HEK293 (cell line): Measurements from ENCODE around the gene ZMPSTE24.

Experiments used
- GLI2 ChIP-seq: fragments of 450-650 bp; formaldehyde crosslinking; IDR thresholded peaks from 2 replicates; pipeline ENCODE4; 2017; ENCODE audit warnings: missing biosample characterization, missing genetic modification characterization, low read depth, borderline replicate concordance
- MEIS1 ChIP-seq: sonication (generic); formaldehyde crosslinking; IDR thresholded peaks from 2 replicates; pipeline ENCODE4 v1.8.1; 2022; ENCODE audit warnings: missing genetic modification reagents, mild to moderate bottlenecking, borderline replicate concordance
- PBX3 ChIP-seq: sonication (generic); formaldehyde crosslinking; IDR thresholded peaks from 2 replicates; pipeline ENCODE4 v1.8.1; 2022; ENCODE audit warnings: mild to moderate bottlenecking, moderate library complexity, missing genetic modification reagents
- TCF7L2 ChIP-seq: IDR thresholded peaks from 2 replicates; pipeline ENCODE4 v1.6.1; 2011; ENCODE audit warnings: low read depth, mild to moderate bottlenecking, inconsistent platforms, low read length, moderate library complexity, borderline replicate concordance
- YY1 ChIP-seq: fragments of 450-650 bp; formaldehyde crosslinking; IDR thresholded peaks from 2 replicates; pipeline ENCODE4 v1.5.1; 2018; ENCODE audit warnings: missing biosample characterization, missing genetic modification characterization
- ZBTB20 ChIP-seq: fragments of 450-650 bp; formaldehyde crosslinking; IDR thresholded peaks from 2 replicates; pipeline ENCODE4 v1.5.1; 2016; ENCODE audit warnings: missing biosample characterization, missing genetic modification characterization
- ZBTB21 ChIP-seq: fragments of 450-650 bp; formaldehyde crosslinking; IDR thresholded peaks from 2 replicates; pipeline ENCODE4 v1.5.1; 2017; ENCODE audit warnings: missing biosample characterization, missing genetic modification characterization
- ZBTB6 ChIP-seq: fragments of 450-650 bp; formaldehyde crosslinking; IDR thresholded peaks from 2 replicates; pipeline ENCODE4 v1.5.1; 2017; ENCODE audit warnings: missing biosample characterization, missing genetic modification characterization
- ZBTB8A ChIP-seq: fragments of 450-650 bp; formaldehyde crosslinking; IDR thresholded peaks from 2 replicates; pipeline ENCODE4 v1.5.1; 2016; ENCODE audit warnings: missing biosample characterization, missing genetic modification characterization
- ZNF112 ChIP-seq: fragments of 450-650 bp; formaldehyde crosslinking; IDR thresholded peaks from 2 replicates; pipeline ENCODE4 v1.5.0; 2017; ENCODE audit warnings: missing biosample characterization, missing genetic modification characterization
- ZNF114 ChIP-seq: fragments of 450-650 bp; formaldehyde crosslinking; IDR thresholded peaks from 2 replicates; pipeline ENCODE4 v1.5.0; 2017; ENCODE audit warnings: missing biosample characterization, missing genetic modification characterization
- ZNF140 ChIP-seq: fragments of 450-650 bp; formaldehyde crosslinking; IDR thresholded peaks from 2 replicates; pipeline ENCODE4 v1.5.1; 2016; ENCODE audit warnings: missing biosample characterization, missing genetic modification characterization
- ZNF174 ChIP-seq: fragments of 450-650 bp; formaldehyde crosslinking; IDR thresholded peaks from 2 replicates; pipeline ENCODE4 v1.5.0; 2017; ENCODE audit warnings: missing biosample characterization, mild to moderate bottlenecking, missing genetic modification characterization
- ZNF184 ChIP-seq: fragments of 450-650 bp; IDR thresholded peaks from 2 replicates; pipeline ENCODE4 v1.5.1; 2018; ENCODE audit warnings: missing biosample characterization, mild to moderate bottlenecking, missing genetic modification characterization
- ZNF19 ChIP-seq: fragments of 450-650 bp; formaldehyde crosslinking; IDR thresholded peaks from 2 replicates; pipeline ENCODE4; 2016; ENCODE audit warnings: missing biosample characterization, missing genetic modification characterization, low read depth
- ZNF2 ChIP-seq: fragments of 450-650 bp; formaldehyde crosslinking; IDR thresholded peaks from 2 replicates; pipeline ENCODE4 v1.5.1; 2016; ENCODE audit warnings: missing biosample characterization, missing genetic modification characterization
- ZNF221 ChIP-seq: fragments of 450-650 bp; formaldehyde crosslinking; IDR thresholded peaks from 2 replicates; pipeline ENCODE4 v1.5.1; 2017; ENCODE audit warnings: missing biosample characterization, missing genetic modification characterization, borderline replicate concordance
- ZNF302 ChIP-seq: fragments of 450-650 bp; formaldehyde crosslinking; IDR thresholded peaks from 2 replicates; pipeline ENCODE4 v1.5.1; 2016; ENCODE audit warnings: missing biosample characterization, missing genetic modification characterization, low read depth
- ZNF394 ChIP-seq: fragments of 450-650 bp; formaldehyde crosslinking; IDR thresholded peaks from 2 replicates; pipeline ENCODE4 v1.5.1; 2016; ENCODE audit warnings: missing biosample characterization, missing genetic modification characterization, mild to moderate bottlenecking, moderate library complexity, borderline replicate concordance
- ZNF404 ChIP-seq: fragments of 450-650 bp; formaldehyde crosslinking; IDR thresholded peaks from 2 replicates; pipeline ENCODE4 v1.5.1; 2017; ENCODE audit warnings: missing biosample characterization, missing genetic modification characterization
- ZNF416 ChIP-seq: fragments of 450-650 bp; formaldehyde crosslinking; IDR thresholded peaks from 2 replicates; pipeline ENCODE4 v1.5.1; 2016; ENCODE audit warnings: missing biosample characterization, missing genetic modification characterization
- ZNF510 ChIP-seq: fragments of 450-650 bp; formaldehyde crosslinking; IDR thresholded peaks from 2 replicates; pipeline ENCODE4 v1.5.1; 2018; ENCODE audit warnings: mild to moderate bottlenecking, missing genetic modification characterization, missing biosample characterization; ENCODE audit not compliant: insufficient replicate concordance
- ZNF513 ChIP-seq: fragments of 450-650 bp; IDR thresholded peaks from 2 replicates; pipeline ENCODE4 v1.5.1; 2018; ENCODE audit warnings: missing biosample characterization, missing genetic modification characterization
- ZNF555 ChIP-seq: fragments of 450-650 bp; formaldehyde crosslinking; conservative IDR thresholded peaks from 2 replicates; pipeline ENCODE4 v1.5.1; 2017; ENCODE audit warnings: missing biosample characterization, mild to moderate bottlenecking, missing genetic modification characterization, inconsistent platforms
- ZNF571 ChIP-seq: fragments of 450-650 bp; formaldehyde crosslinking; IDR thresholded peaks from 2 replicates; pipeline ENCODE4 v1.5.0; 2017; ENCODE audit warnings: missing biosample characterization, missing genetic modification characterization
- ZNF585B ChIP-seq: fragments of 450-650 bp; formaldehyde crosslinking; IDR thresholded peaks from 2 replicates; pipeline ENCODE4 v1.5.1; 2016; ENCODE audit warnings: missing biosample characterization, missing genetic modification characterization
- ZNF664 ChIP-seq: fragments of 450-650 bp; formaldehyde crosslinking; IDR thresholded peaks from 2 replicates; pipeline ENCODE4 v1.5.1; 2016; ENCODE audit warnings: missing biosample characterization, missing genetic modification characterization
- ZNF670 ChIP-seq: fragments of 450-650 bp; formaldehyde crosslinking; IDR thresholded peaks from 2 replicates; pipeline ENCODE4 v1.5.1; 2016; ENCODE audit warnings: missing biosample characterization, missing genetic modification characterization, low read depth
- ZNF707 ChIP-seq: fragments of 450-650 bp; formaldehyde crosslinking; IDR thresholded peaks from 2 replicates; pipeline ENCODE4 v1.5.1; 2016; ENCODE audit warnings: missing biosample characterization, missing genetic modification characterization
- ZNF76 ChIP-seq: fragments of 450-650 bp; formaldehyde crosslinking; IDR thresholded peaks from 2 replicates; pipeline ENCODE4; 2016; ENCODE audit warnings: low read depth, missing biosample characterization, missing genetic modification characterization, borderline replicate concordance
- ZXDB ChIP-seq: fragments of 450-650 bp; formaldehyde crosslinking; IDR thresholded peaks from 2 replicates; pipeline ENCODE4 v1.5.1; 2016; ENCODE audit warnings: missing biosample characterization, missing genetic modification characterization
- TF ChIP-seq, protein P1 (sequence below): fragments of 450-650 bp; formaldehyde crosslinking; IDR thresholded peaks from 2 replicates; pipeline ENCODE4 v1.5.1; 2016; ENCODE audit warnings: missing biosample characterization, missing genetic modification characterization
- TF ChIP-seq, protein P2 (sequence below): fragments of 450-650 bp; formaldehyde crosslinking; IDR thresholded peaks from 2 replicates; pipeline ENCODE4 v1.5.1; 2017; ENCODE audit warnings: missing biosample characterization, missing genetic modification characterization
- TF ChIP-seq, protein P3 (sequence below): fragments of 450-650 bp; formaldehyde crosslinking; IDR thresholded peaks from 2 replicates; pipeline ENCODE4 v1.5.1; 2017; ENCODE audit warnings: missing biosample characterization, mild to moderate bottlenecking, missing genetic modification characterization, moderate library complexity

Gene ZMPSTE24

DNA sequence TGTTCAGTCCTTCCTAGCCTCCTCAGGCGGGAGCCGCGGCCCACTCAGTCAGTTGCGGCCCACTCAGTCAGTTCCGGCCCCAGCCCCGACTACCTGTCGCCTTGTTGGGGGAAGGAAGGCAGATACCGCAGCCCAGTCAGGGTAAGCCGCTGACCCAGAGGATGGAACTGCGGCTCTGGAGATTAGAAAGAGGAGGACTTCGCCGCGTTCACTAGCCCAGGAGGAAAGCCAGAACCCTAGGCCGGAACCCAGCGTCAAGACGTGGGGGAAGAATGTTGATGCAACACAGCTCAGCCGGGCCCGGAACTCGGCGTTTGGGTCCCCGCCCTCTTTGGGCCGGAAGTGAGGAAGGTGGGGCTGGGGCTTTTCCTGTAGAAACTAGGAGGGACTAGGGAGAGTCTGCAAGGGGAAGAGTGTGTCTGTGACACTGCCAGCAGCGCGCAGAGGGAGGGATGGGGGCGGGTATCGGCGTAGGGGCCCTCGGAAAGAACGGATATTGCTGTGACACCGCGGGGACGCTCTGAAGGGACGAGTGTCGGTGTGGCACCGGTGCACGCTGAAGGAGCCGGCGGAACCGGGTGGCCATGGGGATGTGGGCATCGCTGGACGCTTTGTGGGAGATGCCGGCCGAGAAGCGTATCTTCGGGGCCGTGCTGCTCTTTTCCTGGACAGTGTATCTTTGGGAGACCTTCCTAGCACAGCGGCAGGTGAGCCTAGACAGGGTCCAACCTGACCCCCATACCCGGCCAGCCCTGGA lies at the start of gene ZMPSTE24 (continued):
- peak; percentile 79 for TF ChIP-seq ZNF664 (tag by site-specific recombination)
- no peak for TF ChIP-seq MEIS1 (CRISPR knock-in tag)
- peak; percentile 74; the same call in 1 of the 2 replicates for TF ChIP-seq ZBTB8A (tag by site-specific recombination)
- no peak; the same call in none of the 2 replicates for TF ChIP-seq ZNF184
- no peak for TF ChIP-seq GLI2 (tag by site-specific recombination)
- peak; percentile 78 for TF ChIP-seq ZNF513
- 0 out of 2 replicates have a peak, but pooled peaks have one; percentile 65 for TF ChIP-seq ZNF221 (tag by site-specific recombination)
- TF ChIP-seq, protein P1, sequence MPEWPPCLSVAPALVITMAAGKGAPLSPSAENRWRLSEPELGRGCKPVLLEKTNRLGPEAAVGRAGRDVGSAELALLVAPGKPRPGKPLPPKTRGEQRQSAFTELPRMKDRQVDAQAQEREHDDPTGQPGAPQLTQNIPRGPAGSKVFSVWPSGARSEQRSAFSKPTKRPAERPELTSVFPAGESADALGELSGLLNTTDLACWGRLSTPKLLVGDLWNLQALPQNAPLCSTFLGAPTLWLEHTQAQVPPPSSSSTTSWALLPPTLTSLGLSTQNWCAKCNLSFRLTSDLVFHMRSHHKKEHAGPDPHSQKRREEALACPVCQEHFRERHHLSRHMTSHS (tag by site-specific recombination), result no peak
- TF ChIP-seq ZNF416 (tag by site-specific recombination), result no peak
- peak; percentile 94 for TF ChIP-seq ZNF394 (tag by site-specific recombination)
- peak; percentile 33; the same call in 1 of the 2 replicates for TF ChIP-seq ZNF707 (tag by site-specific recombination)
- no peak for TF ChIP-seq ZNF174 (tag by site-specific recombination)
- TF ChIP-seq ZNF510 (tag by site-specific recombination), result peak; percentile 4
- peak; percentile 82 for TF ChIP-seq ZBTB6 (tag by site-specific recombination)
- no peak for TF ChIP-seq ZNF404 (tag by site-specific recombination)
- no peak for TF ChIP-seq ZNF670 (tag by site-specific recombination)
- peak; percentile 99 for TF ChIP-seq ZXDB (tag by site-specific recombination)
- 0 out of 2 replicates have a peak, but pooled peaks have one; percentile 43 for TF ChIP-seq PBX3
- TF ChIP-seq ZNF19 (tag by site-specific recombination), result no peak
- no peak for TF ChIP-seq ZNF585B (tag by site-specific recombination)
- TF ChIP-seq, protein P2, sequence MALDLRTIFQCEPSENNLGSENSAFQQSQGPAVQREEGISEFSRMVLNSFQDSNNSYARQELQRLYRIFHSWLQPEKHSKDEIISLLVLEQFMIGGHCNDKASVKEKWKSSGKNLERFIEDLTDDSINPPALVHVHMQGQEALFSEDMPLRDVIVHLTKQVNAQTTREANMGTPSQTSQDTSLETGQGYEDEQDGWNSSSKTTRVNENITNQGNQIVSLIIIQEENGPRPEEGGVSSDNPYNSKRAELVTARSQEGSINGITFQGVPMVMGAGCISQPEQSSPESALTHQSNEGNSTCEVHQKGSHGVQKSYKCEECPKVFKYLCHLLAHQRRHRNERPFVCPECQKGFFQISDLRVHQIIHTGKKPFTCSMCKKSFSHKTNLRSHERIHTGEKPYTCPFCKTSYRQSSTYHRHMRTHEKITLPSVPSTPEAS (tag by site-specific recombination), result peak; percentile 83
- no peak for TF ChIP-seq TCF7L2
- peak; percentile 99 for TF ChIP-seq ZNF2 (tag by site-specific recombination)
- no peak for TF ChIP-seq ZNF571 (tag by site-specific recombination)
- peak; percentile 77; the same call in 1 of the 2 replicates for TF ChIP-seq ZNF302 (tag by site-specific recombination)
- no peak for TF ChIP-seq ZNF114 (tag by site-specific recombination)
- TF ChIP-seq ZNF112 (tag by site-specific recombination), result no peak
- peak; percentile 81 for TF ChIP-seq YY1 (tag by site-specific recombination)
- TF ChIP-seq ZNF140 (tag by site-specific recombination), result no peak
- peak; percentile 96 for TF ChIP-seq ZBTB20 (tag by site-specific recombination)
- TF ChIP-seq, protein P3, sequence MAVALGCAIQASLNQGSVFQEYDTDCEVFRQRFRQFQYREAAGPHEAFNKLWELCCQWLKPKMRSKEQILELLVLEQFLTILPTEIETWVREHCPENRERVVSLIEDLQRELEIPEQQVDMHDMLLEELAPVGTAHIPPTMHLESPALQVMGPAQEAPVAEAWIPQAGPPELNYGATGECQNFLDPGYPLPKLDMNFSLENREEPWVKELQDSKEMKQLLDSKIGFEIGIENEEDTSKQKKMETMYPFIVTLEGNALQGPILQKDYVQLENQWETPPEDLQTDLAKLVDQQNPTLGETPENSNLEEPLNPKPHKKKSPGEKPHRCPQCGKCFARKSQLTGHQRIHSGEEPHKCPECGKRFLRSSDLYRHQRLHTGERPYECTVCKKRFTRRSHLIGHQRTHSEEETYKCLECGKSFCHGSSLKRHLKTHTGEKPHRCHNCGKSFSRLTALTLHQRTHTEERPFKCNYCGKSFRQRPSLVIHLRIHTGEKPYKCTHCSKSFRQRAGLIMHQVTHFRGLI, result peak; percentile 79
- no peak for TF ChIP-seq ZNF555 (tag by site-specific recombination)
- peak; percentile 93 for TF ChIP-seq ZNF76
- peak; percentile 83 for TF ChIP-seq ZBTB21
- TF ChIP-seq, all 188 proteins: peak for 120
